Liver (tissue), 9 donors: ENCODE measurements around the gene SAMD5. TPM values are rescaled to one million over a fixed set of nuclear protein-coding genes. Genes with fewer than 3 reads are reported as not detected.
A peak's percentile ranks its signal among the peaks of the same experiment; 100 is the strongest.

ENCODE experiments used
- DNase-seq: peaks from one replicate; pipeline ENCODE4 v3.0.0-alpha.2; 2017; ENCODE audit warnings: low spot score
- H3K27ac ChIP-seq, 2 donors: one replicate each; pipeline ENCODE4 v1.7.0; 2013; ENCODE audit warnings: inconsistent platforms in 2 of 2, low read length in 2 of 2, control low read depth in 1 of 2, low read depth in 1 of 2, mild to moderate bottlenecking in 1 of 2
- H3K27me3 ChIP-seq, 4 donors: one replicate each; pipeline versions ENCODE4 v1.6.1 to v1.7.0; 2013; ENCODE audit warnings: low read length in 3 of 4, inconsistent platforms in 1 of 4, mild to moderate bottlenecking in 1 of 4, moderate library complexity in 1 of 4; ENCODE audit not compliant: control insufficient read depth in 4 of 4, insufficient read depth in 4 of 4
- H3K36me3 ChIP-seq, 4 donors: one replicate each; pipeline versions ENCODE4 v1.6.1 to v1.7.0; 2013; ENCODE audit warnings: low read length in 3 of 4, mild to moderate bottlenecking in 3 of 4, low read depth in 1 of 4, moderate library complexity in 1 of 4; ENCODE audit not compliant: control insufficient read depth in 4 of 4, insufficient read depth in 3 of 4
- H3K4me1 ChIP-seq, 4 donors: one replicate each; pipeline versions ENCODE4 v1.6.1 to v1.7.0; 2013; ENCODE audit warnings: low read length in 3 of 4, mild to moderate bottlenecking in 3 of 4, moderate library complexity in 1 of 4; ENCODE audit not compliant: control insufficient read depth in 4 of 4, insufficient read depth in 4 of 4
- H3K4me3 ChIP-seq, 3 donors: one replicate each; pipeline versions ENCODE4 v1.6.1 to v1.7.0; 2013; ENCODE audit warnings: low read length in 3 of 3, control low read depth in 1 of 3, low read depth in 1 of 3, mild to moderate bottlenecking in 1 of 3
- H3K9ac ChIP-seq, 2 donors: one replicate each; pipeline ENCODE4 v1.7.0; 2013; ENCODE audit warnings: low read length in 2 of 2, mild to moderate bottlenecking in 2 of 2, moderate library complexity in 2 of 2, control low read depth in 1 of 2, low read depth in 1 of 2
- H3K9me3 ChIP-seq, 4 donors: one replicate each; pipeline versions ENCODE4 v1.6.1 to v1.7.0; 2013; ENCODE audit warnings: low read length in 3 of 4; ENCODE audit not compliant: control insufficient read depth in 4 of 4
- EGR1 ChIP-seq, 2 donors: IDR thresholded peaks; 2 replicates each; pipeline ENCODE4 v1.6.1; 2016 to 2018; ENCODE audit warnings: antibody characterized with exemption in 2 of 2, low read depth in 2 of 2
- FOXA1 ChIP-seq: IDR thresholded peaks from 2 replicates; pipeline ENCODE4 v1.6.1; 2016; ENCODE audit warnings: antibody characterized with exemption
- FOXA2 ChIP-seq: IDR thresholded peaks from 2 replicates; pipeline ENCODE4 v1.6.1; 2016; ENCODE audit warnings: antibody characterized with exemption
- GABPA ChIP-seq, 2 donors: IDR thresholded peaks in 1 of 2; conservative IDR thresholded peaks in 1 of 2; 2 replicates each; pipeline ENCODE4 v1.6.1; 2016; ENCODE audit warnings: antibody characterized with exemption in 2 of 2, mild to moderate bottlenecking in 1 of 2, moderate library complexity in 1 of 2
- HNF4A ChIP-seq, 2 donors: conservative IDR thresholded peaks; 2 replicates each; pipeline ENCODE4 v1.6.1; 2016; ENCODE audit warnings: antibody characterized with exemption in 2 of 2, mild to moderate bottlenecking in 2 of 2
- JUND ChIP-seq, 2 donors: IDR thresholded peaks; 2 replicates each; pipeline ENCODE4 v1.6.1; 2016; ENCODE audit warnings: antibody characterized with exemption in 2 of 2
- NR2F2 ChIP-seq: IDR thresholded peaks from 2 replicates; pipeline ENCODE4 v1.6.1; 2016; ENCODE audit warnings: antibody characterized with exemption
- RAD21 ChIP-seq, 2 donors: IDR thresholded peaks; 2 replicates each; pipeline ENCODE4 v1.6.1; 2016; ENCODE audit warnings: antibody characterized with exemption in 2 of 2, mild to moderate bottlenecking in 2 of 2
- SP1 ChIP-seq: IDR thresholded peaks from 2 replicates; pipeline ENCODE4 v1.6.1; 2018; ENCODE audit warnings: antibody characterized with exemption, mild to moderate bottlenecking
- WGBS: extraction: QIAGEN DNeasy Blood & Tissue Kit; methylation state at CpG from one replicate; pipeline ENCODE4 v1.1.7; 2013; 5-methylcytosine and 5-hydroxymethylcytosine counted together
- polyA plus RNA-seq, 2 donors: library from polyadenylated mRNA; stranded (reverse) in 1 of 2; unstranded in 1 of 2; fragments of 200-250 nt in 1 of 2; fragments of >200 nt in 1 of 2; fragmentation: Nextera tagmentation in 1 of 2; extraction: Ambion mirVana in 1 of 2; gene quantifications; one replicate each; pipeline versions ENCODE4 v1.2.1 to v1.2.3, GENCODE V29; 2013 to 2015
- total RNA-seq, 2 donors: library from RNA; depleted of rRNA; stranded (reverse); fragments of >200 nt; gene quantifications; one replicate each; pipeline ENCODE4 v1.2.3, GENCODE V29; 2014
- TF ChIP-seq, protein P1 (sequence below): IDR thresholded peaks from 2 replicates; pipeline ENCODE4 v1.6.1; 2016; ENCODE audit warnings: antibody characterized with exemption
- TF ChIP-seq, protein P2 (sequence below): IDR thresholded peaks from 2 replicates; pipeline ENCODE4 v1.6.1; 2016; ENCODE audit warnings: antibody characterized with exemption
- TF ChIP-seq, protein P3 (sequence below): IDR thresholded peaks from 2 replicates; pipeline ENCODE4 v1.6.1; 2016; ENCODE audit warnings: antibody characterized with exemption
- TF ChIP-seq, protein P4 (sequence below): IDR thresholded peaks from 2 replicates; pipeline ENCODE4 v1.6.1; 2016; ENCODE audit warnings: antibody characterized with exemption, mild to moderate bottlenecking
- TF ChIP-seq, protein P5 (sequence below): fragments of 150-350 bp; IDR thresholded peaks from 2 replicates; pipeline ENCODE4 v1.5.1; 2017; ENCODE audit warnings: improper control_type of control experiment, low read depth, low read length; ENCODE audit not compliant: missing input control
- donor health status: healthy.
- donor health status: healthy.
- donor health status: healthy.
- donor health status: healthy.
- donor health status: healthy.

Gene SAMD5
- total and polyA plus RNA-seq, 4 donors = 2.7 to 7.6 (median 3.2) TPM

DNA sequence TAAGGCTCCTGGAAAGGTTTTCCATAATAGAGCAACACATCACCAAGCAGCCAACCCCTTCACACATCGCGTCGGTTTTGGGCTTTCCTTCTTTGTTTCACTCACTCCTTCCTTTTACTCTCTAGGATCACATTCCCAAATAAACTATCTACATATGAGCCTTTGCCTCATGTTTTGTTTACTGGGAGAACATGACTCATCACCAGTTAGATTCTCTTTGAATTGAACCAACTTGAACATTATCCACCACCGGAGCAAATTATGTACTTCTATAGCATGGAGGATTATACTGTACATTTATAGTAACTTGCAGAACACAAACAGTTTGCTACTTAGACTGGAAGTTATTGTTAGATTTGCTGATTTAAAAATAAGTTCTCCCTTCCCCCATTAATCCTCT, 41.0 kb downstream of the SAMD5 start:
- Histone ChIP-seq H3K9me3 (no peaks in the 10 kb centered on the region), H3K4me3 (no peak overlapping the region), H3K36me3 (no peaks in the 10 kb centered on the region), H3K9ac (no peak overlapping the region), H3K27ac (no peak overlapping the region), H3K4me1 (peaks cover 0 to 2% (median 0%) of the 10 kb centered on the region in 4 donors), H3K27me3 (no peaks in the 10 kb centered on the region)
- no peak for DNase-seq
- WGBS = 91% methylated on average over 4 of the region's 4 CpGs
- TF ChIP-seq RAD21 (IDR thresholded peaks at IDR 0.05) (no peak), SP1 (no peak), HNF4A (conservative IDR thresholded peaks at IDR 0.05) (no peak), JUND (IDR thresholded peaks at IDR 0.05) (peak in 1 of 2 donors; percentile 35), EGR1 (IDR thresholded peaks at IDR 0.05; ENCODE audit: low read depth in 2 of 2) (no peak)
- TF ChIP-seq, protein P1, sequence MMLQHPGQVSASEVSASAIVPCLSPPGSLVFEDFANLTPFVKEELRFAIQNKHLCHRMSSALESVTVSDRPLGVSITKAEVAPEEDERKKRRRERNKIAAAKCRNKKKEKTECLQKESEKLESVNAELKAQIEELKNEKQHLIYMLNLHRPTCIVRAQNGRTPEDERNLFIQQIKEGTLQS = no peak

DNA sequence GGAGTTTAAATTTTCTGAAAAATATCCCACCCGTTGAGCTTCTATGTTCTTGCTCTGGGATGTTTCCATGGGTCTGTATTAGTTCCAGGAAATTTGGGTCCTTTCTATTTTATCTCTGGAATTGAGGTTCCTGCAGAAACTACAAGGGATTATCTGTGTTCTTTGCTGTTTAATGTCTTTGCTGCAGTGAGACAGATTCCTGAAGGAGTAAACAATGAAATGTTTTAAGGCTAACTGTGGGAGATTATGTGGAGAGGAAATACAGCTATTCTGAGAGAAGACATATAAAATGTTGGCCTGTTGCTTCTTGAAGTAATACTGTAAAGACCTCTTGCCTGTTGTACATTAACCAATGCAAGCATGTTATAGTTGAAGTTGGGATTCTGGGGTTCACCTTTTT, 43.5 kb downstream of the SAMD5 start:
- no peak overlapping the region for H3K27ac ChIP-seq
- H3K27me3 ChIP-seq = no peaks in the 10 kb centered on the region
- 67% methylated on average over 1 of the region's 1 CpG for WGBS
- no peak overlapping the region for H3K9ac ChIP-seq
- H3K4me3 ChIP-seq = no peak overlapping the region
- H3K36me3 ChIP-seq = no peaks in the 10 kb centered on the region
- peaks cover 0 to 2% (median 0%) of the 10 kb centered on the region in 4 donors for H3K4me1 ChIP-seq
- no peak for DNase-seq
- no peaks in the 10 kb centered on the region for H3K9me3 ChIP-seq
- TF ChIP-seq FOXA1 (no peak), JUND (IDR thresholded peaks at IDR 0.05) (no peak), NR2F2 (peak; percentile 9), RAD21 (IDR thresholded peaks at IDR 0.05) (no peak)

DNA sequence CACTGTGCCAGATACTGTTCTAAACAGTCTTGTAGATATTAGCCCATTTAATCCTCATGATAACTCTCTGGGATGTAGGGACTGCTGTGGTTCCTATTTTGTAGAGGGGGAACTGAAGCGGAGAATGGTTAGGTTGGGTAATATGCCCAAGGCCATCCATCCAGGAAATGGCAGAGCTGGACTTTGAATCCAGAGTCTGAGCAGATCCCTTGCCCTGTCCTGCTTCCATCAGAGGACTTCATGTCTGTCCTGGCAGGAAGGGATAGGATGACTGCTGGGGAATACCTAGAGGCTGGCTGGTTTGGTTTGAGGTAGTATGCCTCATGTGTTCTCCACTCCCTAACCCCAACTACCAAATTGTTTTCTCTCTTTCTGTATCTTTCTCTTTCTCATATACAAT, 44.6 kb downstream of the SAMD5 start:
- H3K36me3 ChIP-seq = no peaks in the 10 kb centered on the region
- 96% methylated on average over 1 of the region's 1 CpG for WGBS

DNA sequence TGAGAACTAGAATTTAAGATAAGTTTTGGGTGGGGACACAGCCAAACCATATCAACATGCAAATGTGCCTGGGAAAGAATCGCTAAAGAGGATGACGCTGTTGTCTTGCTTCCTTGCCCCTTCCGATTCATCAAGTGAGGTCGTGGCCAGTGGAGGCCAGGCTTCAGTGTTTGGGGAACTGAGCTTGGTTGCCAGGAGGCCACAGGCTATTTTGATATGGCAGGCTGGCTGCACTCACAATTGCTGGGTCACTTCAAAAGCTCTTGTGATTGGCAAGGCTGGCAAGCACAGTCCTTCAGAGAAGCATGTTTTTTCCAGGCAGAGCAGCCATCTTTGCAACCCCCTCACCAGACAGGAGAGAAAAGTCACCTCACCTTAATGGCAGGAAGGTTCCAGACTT, 45.8 kb downstream of the SAMD5 start:
- Histone ChIP-seq H3K9ac (no peak overlapping the region), H3K36me3 (no peaks in the 10 kb centered on the region), H3K9me3 (no peaks in the 10 kb centered on the region), H3K27me3 (no peaks in the 10 kb centered on the region), H3K4me1 (peaks cover 0 to 3% (median under 1%) of the 10 kb centered on the region in 4 donors), H3K27ac (no peak overlapping the region), H3K4me3 (no peak overlapping the region)
- 91% methylated on average over 4 of the region's 4 CpGs for WGBS
- no peak for DNase-seq
- TF ChIP-seq GABPA (IDR thresholded peaks at IDR 0.05 in 1 of 2, conservative IDR thresholded peaks at IDR 0.05 in 1 of 2) (no peak), FOXA1 (no peak), EGR1 (IDR thresholded peaks at IDR 0.05; ENCODE audit: low read depth in 2 of 2) (no peak), FOXA2 (no peak), HNF4A (conservative IDR thresholded peaks at IDR 0.05) (no peak), NR2F2 (no peak)
- TF ChIP-seq, protein P2, sequence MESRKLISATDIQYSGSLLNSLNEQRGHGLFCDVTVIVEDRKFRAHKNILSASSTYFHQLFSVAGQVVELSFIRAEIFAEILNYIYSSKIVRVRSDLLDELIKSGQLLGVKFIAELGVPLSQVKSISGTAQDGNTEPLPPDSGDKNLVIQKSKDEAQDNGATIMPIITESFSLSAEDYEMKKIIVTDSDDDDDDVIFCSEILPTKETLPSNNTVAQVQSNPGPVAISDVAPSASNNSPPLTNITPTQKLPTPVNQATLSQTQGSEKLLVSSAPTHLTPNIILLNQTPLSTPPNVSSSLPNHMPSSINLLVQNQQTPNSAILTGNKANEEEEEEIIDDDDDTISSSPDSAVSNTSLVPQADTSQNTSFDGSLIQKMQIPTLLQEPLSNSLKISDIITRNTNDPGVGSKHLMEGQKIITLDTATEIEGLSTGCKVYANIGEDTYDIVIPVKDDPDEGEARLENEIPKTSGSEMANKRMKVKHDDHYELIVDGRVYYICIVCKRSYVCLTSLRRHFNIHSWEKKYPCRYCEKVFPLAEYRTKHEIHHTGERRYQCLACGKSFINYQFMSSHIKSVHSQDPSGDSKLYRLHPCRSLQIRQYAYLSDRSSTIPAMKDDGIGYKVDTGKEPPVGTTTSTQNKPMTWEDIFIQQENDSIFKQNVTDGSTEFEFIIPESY = no peak
- TF ChIP-seq, protein P3, sequence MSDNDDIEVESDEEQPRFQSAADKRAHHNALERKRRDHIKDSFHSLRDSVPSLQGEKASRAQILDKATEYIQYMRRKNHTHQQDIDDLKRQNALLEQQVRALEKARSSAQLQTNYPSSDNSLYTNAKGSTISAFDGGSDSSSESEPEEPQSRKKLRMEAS = no peak
- TF ChIP-seq, protein P4, sequence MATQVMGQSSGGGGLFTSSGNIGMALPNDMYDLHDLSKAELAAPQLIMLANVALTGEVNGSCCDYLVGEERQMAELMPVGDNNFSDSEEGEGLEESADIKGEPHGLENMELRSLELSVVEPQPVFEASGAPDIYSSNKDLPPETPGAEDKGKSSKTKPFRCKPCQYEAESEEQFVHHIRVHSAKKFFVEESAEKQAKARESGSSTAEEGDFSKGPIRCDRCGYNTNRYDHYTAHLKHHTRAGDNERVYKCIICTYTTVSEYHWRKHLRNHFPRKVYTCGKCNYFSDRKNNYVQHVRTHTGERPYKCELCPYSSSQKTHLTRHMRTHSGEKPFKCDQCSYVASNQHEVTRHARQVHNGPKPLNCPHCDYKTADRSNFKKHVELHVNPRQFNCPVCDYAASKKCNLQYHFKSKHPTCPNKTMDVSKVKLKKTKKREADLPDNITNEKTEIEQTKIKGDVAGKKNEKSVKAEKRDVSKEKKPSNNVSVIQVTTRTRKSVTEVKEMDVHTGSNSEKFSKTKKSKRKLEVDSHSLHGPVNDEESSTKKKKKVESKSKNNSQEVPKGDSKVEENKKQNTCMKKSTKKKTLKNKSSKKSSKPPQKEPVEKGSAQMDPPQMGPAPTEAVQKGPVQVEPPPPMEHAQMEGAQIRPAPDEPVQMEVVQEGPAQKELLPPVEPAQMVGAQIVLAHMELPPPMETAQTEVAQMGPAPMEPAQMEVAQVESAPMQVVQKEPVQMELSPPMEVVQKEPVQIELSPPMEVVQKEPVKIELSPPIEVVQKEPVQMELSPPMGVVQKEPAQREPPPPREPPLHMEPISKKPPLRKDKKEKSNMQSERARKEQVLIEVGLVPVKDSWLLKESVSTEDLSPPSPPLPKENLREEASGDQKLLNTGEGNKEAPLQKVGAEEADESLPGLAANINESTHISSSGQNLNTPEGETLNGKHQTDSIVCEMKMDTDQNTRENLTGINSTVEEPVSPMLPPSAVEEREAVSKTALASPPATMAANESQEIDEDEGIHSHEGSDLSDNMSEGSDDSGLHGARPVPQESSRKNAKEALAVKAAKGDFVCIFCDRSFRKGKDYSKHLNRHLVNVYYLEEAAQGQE = no peak

More for the DNA sequence above, 44.6 kb downstream of the SAMD5 start:
- DNase-seq = no peak
- Histone ChIP-seq H3K9me3 (no peaks in the 10 kb centered on the region), H3K9ac (no peak overlapping the region), H3K27me3 (no peaks in the 10 kb centered on the region), H3K4me3 (no peak overlapping the region), H3K27ac (no peak overlapping the region), H3K4me1 (peaks cover 0 to 2% (median 0%) of the 10 kb centered on the region in 4 donors)
- TF ChIP-seq, protein P5, sequence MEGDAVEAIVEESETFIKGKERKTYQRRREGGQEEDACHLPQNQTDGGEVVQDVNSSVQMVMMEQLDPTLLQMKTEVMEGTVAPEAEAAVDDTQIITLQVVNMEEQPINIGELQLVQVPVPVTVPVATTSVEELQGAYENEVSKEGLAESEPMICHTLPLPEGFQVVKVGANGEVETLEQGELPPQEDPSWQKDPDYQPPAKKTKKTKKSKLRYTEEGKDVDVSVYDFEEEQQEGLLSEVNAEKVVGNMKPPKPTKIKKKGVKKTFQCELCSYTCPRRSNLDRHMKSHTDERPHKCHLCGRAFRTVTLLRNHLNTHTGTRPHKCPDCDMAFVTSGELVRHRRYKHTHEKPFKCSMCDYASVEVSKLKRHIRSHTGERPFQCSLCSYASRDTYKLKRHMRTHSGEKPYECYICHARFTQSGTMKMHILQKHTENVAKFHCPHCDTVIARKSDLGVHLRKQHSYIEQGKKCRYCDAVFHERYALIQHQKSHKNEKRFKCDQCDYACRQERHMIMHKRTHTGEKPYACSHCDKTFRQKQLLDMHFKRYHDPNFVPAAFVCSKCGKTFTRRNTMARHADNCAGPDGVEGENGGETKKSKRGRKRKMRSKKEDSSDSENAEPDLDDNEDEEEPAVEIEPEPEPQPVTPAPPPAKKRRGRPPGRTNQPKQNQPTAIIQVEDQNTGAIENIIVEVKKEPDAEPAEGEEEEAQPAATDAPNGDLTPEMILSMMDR = no peak
- TF ChIP-seq HNF4A (conservative IDR thresholded peaks at IDR 0.05) = peak in 1 of 2 donors; percentile 38
